Endothelial cell of umbilical vein (primary cell): ENCODE results near the gene NSUN6. TPM values are rescaled to one million over a fixed set of nuclear protein-coding genes. Genes with fewer than 3 reads are reported as not detected.

Experiments used
- BruUV-seq: library from RNA; stranded (reverse); fragments of 400-500 nt; replicated peaks from 2 replicates; lab custom pipeline; 2021; lab: Mats Ljungman, UMichigan
- CTCF ChIA-PET: fragments of 300-600, 350-600 bp; sonication (Branson Sonifier 250); formaldehyde crosslinking; loops from one replicate; lab custom pipeline; 2021; ENCODE audit warnings: antibody characterized with exemption, inconsistent platforms; lab: Charles Lee
- POLR2A ChIA-PET: fragments of 300-600, 350-600 bp; sonication (Branson Sonifier 250); formaldehyde crosslinking; loops from one replicate; lab custom pipeline; 2021; ENCODE audit warnings: antibody characterized with exemption, inconsistent platforms; lab: Charles Lee
- DNase-seq: peaks from one replicate; pipeline ENCODE4 v3.0.0-alpha.2; 2011; ENCODE audit warnings: low read depth, low spot score
- FAIRE-seq: peaks from 2 replicates; lab custom pipeline; 2011; peaks lifted over from hg19 to GRCh38; lab: Jason Lieb, UNC
- H2AFZ ChIP-seq: 2 replicates; pipeline ENCODE4 v1.6.0; 2012; ENCODE audit warnings: low read depth, low read length, control low read depth, inconsistent platforms
- H3K27ac ChIP-seq: 2 replicates; pipeline ENCODE4 v1.5.1; 2011; ENCODE audit warnings: low read depth, mild to moderate bottlenecking, control low read depth, low read length, moderate library complexity; ENCODE audit not compliant: insufficient read depth
- H3K27me3 ChIP-seq, 2 experiments: 2 replicates each; pipeline versions ENCODE4 v1.6.0 to v1.6.1; 2011; ENCODE audit warnings: low read length in 2 of 2, mixed read lengths in 1 of 2; ENCODE audit not compliant: control insufficient read depth in 2 of 2, insufficient read depth in 2 of 2
- H3K36me3 ChIP-seq, 2 experiments: 2 replicates in 1 of 2; 3 replicates in 1 of 2; pipeline ENCODE4 v1.5.1; 2011; ENCODE audit warnings: low read length in 2 of 2, mild to moderate bottlenecking in 1 of 2, moderate library complexity in 1 of 2; ENCODE audit not compliant: control insufficient read depth in 2 of 2, insufficient read depth in 2 of 2; ENCODE audit errors: extremely low read depth in 1 of 2
- H3K4me1 ChIP-seq: 3 replicates; pipeline ENCODE4 v1.5.1; 2011; ENCODE audit warnings: mild to moderate bottlenecking, low read length; ENCODE audit not compliant: control insufficient read depth, insufficient read depth; ENCODE audit errors: extremely low read depth
- H3K4me2 ChIP-seq: 2 replicates; pipeline ENCODE4 v1.6.1; 2011; ENCODE audit warnings: low read length, control low read depth, mixed read lengths; ENCODE audit not compliant: insufficient read depth
- H3K4me3 ChIP-seq, 3 experiments: fragments of 200-600 bp in 1 of 3; sonication (generic), shearing (Covaris generic) in 1 of 3; replicated peaks in 1 of 3; 2 replicates each; pipeline ENCODE4 v1.5.1; 2011 to 2016; ENCODE audit warnings: control low read depth in 3 of 3, low read length in 3 of 3, mild to moderate bottlenecking in 2 of 3, inconsistent platforms in 1 of 3, low read depth in 1 of 3, moderate library complexity in 1 of 3; ENCODE audit not compliant: insufficient read depth in 1 of 3
- H3K79me2 ChIP-seq: 2 replicates; pipeline ENCODE4 v1.6.0; 2012; ENCODE audit warnings: low read length, inconsistent platforms; ENCODE audit not compliant: control insufficient read depth, insufficient read depth
- H3K9ac ChIP-seq: replicated peaks from 2 replicates; pipeline ENCODE3; 2011; ENCODE audit warnings: low read length, control low read depth; ENCODE audit not compliant: insufficient read depth; ENCODE audit errors: extremely low read depth
- H3K9me1 ChIP-seq: replicated peaks from 3 replicates; pipeline ENCODE4 v1.6.0; 2011; ENCODE audit warnings: mild to moderate bottlenecking, low read length; ENCODE audit not compliant: control insufficient read depth, insufficient read depth; ENCODE audit errors: extremely low read depth
- H3K9me3 ChIP-seq: replicated peaks from 2 replicates; pipeline ENCODE4 v1.5.1; 2012; ENCODE audit warnings: low read length, inconsistent platforms; ENCODE audit not compliant: control insufficient read depth, insufficient read depth
- H4K20me1 ChIP-seq: replicated peaks from 2 replicates; pipeline ENCODE3; 2011; ENCODE audit warnings: mild to moderate bottlenecking, low read length; ENCODE audit not compliant: control insufficient read depth, insufficient read depth; ENCODE audit errors: extremely low read depth
- EZH2 ChIP-seq: IDR thresholded peaks from 2 replicates; pipeline ENCODE4 v1.6.1; 2012; ENCODE audit warnings: borderline replicate concordance, low read depth, mild to moderate bottlenecking, moderate library complexity, low read length, inconsistent platforms; ENCODE audit not compliant: severe bottlenecking
- FOS ChIP-seq: IDR thresholded peaks from 2 replicates; pipeline ENCODE4 v1.6.1; 2011; ENCODE audit warnings: mild to moderate bottlenecking, low read length, moderate library complexity, borderline replicate concordance; ENCODE audit not compliant: insufficient read depth
- GATA2 ChIP-seq: IDR thresholded peaks from 2 replicates; pipeline ENCODE4 v1.7.0; 2011; ENCODE audit warnings: low read depth, mild to moderate bottlenecking, moderate library complexity, mixed read lengths, low read length; ENCODE audit not compliant: insufficient read length, insufficient read depth
- JUN ChIP-seq: IDR thresholded peaks from 2 replicates; pipeline ENCODE4 v1.6.1; 2011; ENCODE audit warnings: borderline replicate concordance, low read depth; ENCODE audit not compliant: insufficient read length, insufficient read depth
- MYC ChIP-seq: IDR thresholded peaks from one replicate; pipeline ENCODE4 v1.6.1; 2011; ENCODE audit warnings: mild to moderate bottlenecking, low read depth, low read length
- POLR2A ChIP-seq: IDR thresholded peaks from 2 replicates; pipeline ENCODE4 v1.6.1; 2012; ENCODE audit warnings: low read depth, mild to moderate bottlenecking, control low read depth, low read length
- POLR2AphosphoS5 ChIP-seq: IDR thresholded peaks from 2 replicates; pipeline ENCODE4 v1.6.1; 2012; ENCODE audit warnings: low read depth, mild to moderate bottlenecking, control low read depth, low read length, moderate library complexity; ENCODE audit not compliant: insufficient read depth
- dilution Hi-C: fragments of 300-500 bp; cut with MboI; formaldehyde crosslinking; loops from one replicate; pipeline ENCODE4 v1.15.0; 2019; ENCODE audit warnings: low sequenced_read_pairs; ENCODE audit not compliant: extremely low pct_ligation_motif_present
- intact Hi-C: fragments of 100-400 bp; cut with micrococcal nuclease; formaldehyde crosslinking; loops from one replicate; pipeline ENCODE4 v1.10.0; 2022
- polyA plus RNA-seq, 4 experiments: library from polyadenylated mRNA; depleted of rRNA in 3 of 4; stranded (reverse) in 3 of 4; unstranded in 1 of 4; fragments of >200 nt; gene quantifications; 2 replicates each; pipeline versions ENCODE4 v1.2.1 to v1.2.3, GENCODE V29; 2011 to 2012; ENCODE audit warnings: missing spikeins in 1 of 4
- total RNA-seq: library from RNA; stranded (reverse); gene quantifications from 2 replicates; pipeline ENCODE4 v1.2.3, GENCODE V29; 2021
- TF ChIP-seq, protein P1 (sequence below): IDR thresholded peaks from 2 replicates; pipeline ENCODE4 v1.6.1; 2011; ENCODE audit not compliant: insufficient read depth, insufficient read length
- TF ChIP-seq, protein P2 (sequence below), 2 donors: IDR thresholded peaks; 1 replicate in 1 of 2; 2 replicates in 1 of 2; pipeline ENCODE4 v1.5.1; 2011; ENCODE audit warnings: low read length in 2 of 2, mild to moderate bottlenecking in 2 of 2, moderate library complexity in 2 of 2, control low read depth in 1 of 2, inconsistent platforms in 1 of 2, low read depth in 1 of 2; ENCODE audit not compliant: insufficient read depth in 1 of 2; ENCODE audit errors: extremely low read depth in 1 of 2

The NSUN6 gene
- total and polyA plus RNA-seq, 2 donors (not counting 3 experiments of a cell fraction or from before 2014, with no cell fraction given) = 3.3 to 5.2 TPM

DNA sequence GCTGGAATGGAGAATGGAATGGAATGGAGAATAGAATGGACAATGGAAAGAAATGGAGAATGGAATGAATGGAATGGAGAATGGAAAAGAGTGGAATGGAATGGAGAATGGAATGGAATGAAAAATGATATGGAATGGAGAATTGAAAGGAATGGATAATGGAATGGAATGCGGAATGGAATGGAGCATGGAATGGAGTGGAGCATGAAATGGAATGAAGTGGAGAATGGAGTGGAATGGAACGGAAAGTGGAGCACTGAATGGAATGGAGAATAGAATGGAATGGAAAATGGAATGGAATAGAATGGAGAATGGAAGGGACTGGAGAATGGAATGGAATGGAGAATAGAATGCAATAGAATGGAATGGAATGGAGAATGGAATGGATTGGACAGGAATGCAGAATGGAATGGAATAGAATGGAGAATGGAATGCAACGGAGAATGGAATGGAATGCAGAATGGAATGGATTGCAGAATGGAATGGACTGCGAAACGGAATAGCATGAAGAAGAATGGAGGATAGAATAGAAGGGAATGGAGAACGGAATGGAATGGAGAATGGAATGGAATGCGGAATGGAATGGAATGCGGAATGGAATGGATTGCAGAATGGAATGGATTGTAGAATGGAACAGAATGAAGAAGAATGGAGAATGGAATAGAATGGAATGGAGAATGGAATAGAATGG lies 89.4 kb downstream of the NSUN6 start:
- no TSS peak for BruUV-seq
- H3K36me3 ChIP-seq = no peaks in the 10 kb centered on the region
- no peak overlapping the region for H3K4me3 ChIP-seq
- H3K79me2 ChIP-seq = no peaks in the 10 kb centered on the region
- intact Hi-C loops (no loop called here), dilution Hi-C loops (no loop called here)
- POLR2A ChIA-PET = no interaction called here
- H3K9me1 ChIP-seq = no peaks in the 10 kb centered on the region
- no peaks in the 10 kb centered on the region for H3K27me3 ChIP-seq
- no peak overlapping the region for H3K9ac ChIP-seq
- H3K9me3 ChIP-seq = no peaks in the 10 kb centered on the region
- CTCF ChIA-PET = no interaction called here
- DNase-seq = no peak
- no peak for FAIRE-seq
- TF ChIP-seq FOS (no peak), POLR2A (no peak), GATA2 (no peak), EZH2 (no peak), JUN (no peak), POLR2AphosphoS5 (no peak), MYC (no peak)
- TF ChIP-seq, protein P1, sequence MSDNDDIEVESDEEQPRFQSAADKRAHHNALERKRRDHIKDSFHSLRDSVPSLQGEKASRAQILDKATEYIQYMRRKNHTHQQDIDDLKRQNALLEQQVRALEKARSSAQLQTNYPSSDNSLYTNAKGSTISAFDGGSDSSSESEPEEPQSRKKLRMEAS = no peak
- TF ChIP-seq, protein P2, sequence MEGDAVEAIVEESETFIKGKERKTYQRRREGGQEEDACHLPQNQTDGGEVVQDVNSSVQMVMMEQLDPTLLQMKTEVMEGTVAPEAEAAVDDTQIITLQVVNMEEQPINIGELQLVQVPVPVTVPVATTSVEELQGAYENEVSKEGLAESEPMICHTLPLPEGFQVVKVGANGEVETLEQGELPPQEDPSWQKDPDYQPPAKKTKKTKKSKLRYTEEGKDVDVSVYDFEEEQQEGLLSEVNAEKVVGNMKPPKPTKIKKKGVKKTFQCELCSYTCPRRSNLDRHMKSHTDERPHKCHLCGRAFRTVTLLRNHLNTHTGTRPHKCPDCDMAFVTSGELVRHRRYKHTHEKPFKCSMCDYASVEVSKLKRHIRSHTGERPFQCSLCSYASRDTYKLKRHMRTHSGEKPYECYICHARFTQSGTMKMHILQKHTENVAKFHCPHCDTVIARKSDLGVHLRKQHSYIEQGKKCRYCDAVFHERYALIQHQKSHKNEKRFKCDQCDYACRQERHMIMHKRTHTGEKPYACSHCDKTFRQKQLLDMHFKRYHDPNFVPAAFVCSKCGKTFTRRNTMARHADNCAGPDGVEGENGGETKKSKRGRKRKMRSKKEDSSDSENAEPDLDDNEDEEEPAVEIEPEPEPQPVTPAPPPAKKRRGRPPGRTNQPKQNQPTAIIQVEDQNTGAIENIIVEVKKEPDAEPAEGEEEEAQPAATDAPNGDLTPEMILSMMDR (IDR thresholded peaks at IDR 0.05; ENCODE audit: extremely low read depth in 1 of 2, insufficient read depth in 1 of 2, low read depth in 1 of 2, low read length in 2 of 2) = no peak
- H2AFZ ChIP-seq = no peak overlapping the region
- H4K20me1 ChIP-seq = no peaks in the 10 kb centered on the region
- H3K4me1 ChIP-seq = no peaks in the 10 kb centered on the region
- no peak overlapping the region for H3K27ac ChIP-seq
- H3K4me2 ChIP-seq = no peak overlapping the region
